Measurements from ENCODE around the gene ZFP36L1.

GRCh38 chr14:68815298-68816182 is 22.7 kb upstream of the ZFP36L1 start:
- TF ChIP-seq SUZ12 (IDR thresholded peaks at IDR 0.05), result no peak
- TF ChIP-seq ZNF384 (IDR thresholded peaks at IDR 0.05), result no peak
- TF ChIP-seq ELF4 (IDR thresholded peaks at IDR 0.05), result no peak
- no peak for TF ChIP-seq L3MBTL2 (conservative IDR thresholded peaks at IDR 0.05)
- no peak for TF ChIP-seq FOXK2 (IDR thresholded peaks at IDR 0.05)
- TF ChIP-seq TARDBP (IDR thresholded peaks at IDR 0.05), result no peak
- no peak for TF ChIP-seq FOXM1 (IDR thresholded peaks at IDR 0.05; ENCODE audit: borderline replicate concordance)
- TF ChIP-seq PKNOX1 (IDR thresholded peaks at IDR 0.05), result no peak
- no peak for TF ChIP-seq LEF1 (IDR thresholded peaks at IDR 0.05; ENCODE audit: borderline replicate concordance)
- TF ChIP-seq ARNT (IDR thresholded peaks at IDR 0.05), result no peak
- TF ChIP-seq BHLHE40 (IDR thresholded peaks at IDR 0.05; ENCODE audit: borderline replicate concordance), result no peak
- no peak for TF ChIP-seq HDGF (IDR thresholded peaks at IDR 0.05; ENCODE audit: borderline replicate concordance)

Measured in HEK293T (cell line).